DOHH2 (cell line): ENCODE results near the gene VDAC2.

ENCODE experiments used
- H3F3A ChIP-seq: fragments of 200-600 bp; sonication (generic), shearing (Covaris generic); 2 replicates; pipeline ENCODE4 v1.6.0; 2016; ENCODE audit warnings: antibody characterized with exemption, mild to moderate bottlenecking; ENCODE audit not compliant: control insufficient read depth, insufficient read depth
- H3K27ac ChIP-seq: fragments of 200-600 bp; sonication (generic); 2 replicates; pipeline ENCODE4 v1.5.1; 2014; ENCODE audit warnings: low read depth, mild to moderate bottlenecking, low read length, moderate library complexity
- H3K27me3 ChIP-seq: fragments of 200-600 bp; sonication (generic); 2 replicates; pipeline ENCODE4 v1.6.1; 2014; ENCODE audit warnings: mild to moderate bottlenecking, low read length, mixed read lengths; ENCODE audit not compliant: control insufficient read depth
- H3K36me3 ChIP-seq: fragments of 200-600 bp; sonication (generic); 2 replicates; pipeline ENCODE4 v1.6.1; 2014; ENCODE audit warnings: mild to moderate bottlenecking, low read length, moderate library complexity, mixed read lengths; ENCODE audit not compliant: control insufficient read depth
- H3K4me1 ChIP-seq: fragments of 200-600 bp; sonication (generic); 2 replicates; pipeline ENCODE4 v1.6.1; 2014; ENCODE audit warnings: mild to moderate bottlenecking, low read length, mixed read lengths; ENCODE audit not compliant: control insufficient read depth
- H3K4me2 ChIP-seq: fragments of 200-600 bp; sonication (generic); 2 replicates; pipeline ENCODE4 v1.6.0; 2014; ENCODE audit warnings: mild to moderate bottlenecking, low read length, moderate library complexity
- H3K4me3 ChIP-seq: fragments of 200-600 bp; sonication (generic); 2 replicates; pipeline ENCODE4 v1.5.1; 2014; ENCODE audit warnings: mild to moderate bottlenecking, low read length, mixed read lengths
- H3K79me2 ChIP-seq: fragments of 200-600 bp; sonication (generic); 2 replicates; pipeline ENCODE4 v1.6.1; 2014; ENCODE audit warnings: mild to moderate bottlenecking, low read length, mixed read lengths; ENCODE audit not compliant: control insufficient read depth
- H3K9me2 ChIP-seq: fragments of 200-600 bp; sonication (generic); replicated peaks from 2 replicates; pipeline ENCODE4 v1.6.1; 2014; ENCODE audit warnings: mild to moderate bottlenecking, low read length, mixed read lengths; ENCODE audit not compliant: control insufficient read depth
- H3K9me3 ChIP-seq: fragments of 200-600 bp; sonication (generic); 2 replicates; pipeline ENCODE4 v1.6.1; 2014; ENCODE audit warnings: antibody characterized with exemption, low read length, mixed read lengths; ENCODE audit not compliant: control insufficient read depth, insufficient read depth
- H4K20me1 ChIP-seq: fragments of 200-600 bp; sonication (generic); 2 replicates; pipeline ENCODE4 v1.6.0; 2014; ENCODE audit warnings: low read depth, mild to moderate bottlenecking, antibody characterized with exemption, low read length, moderate library complexity; ENCODE audit not compliant: control insufficient read depth, insufficient read depth
- EZH2phosphoT487 ChIP-seq: fragments of 200-600 bp; sonication (generic); IDR thresholded peaks from 2 replicates; pipeline ENCODE4 v1.6.1; 2017; ENCODE audit warnings: borderline replicate concordance, mild to moderate bottlenecking, antibody characterized with exemption, low read length, moderate library complexity, mixed read lengths
- TF ChIP-seq, protein P1 (sequence below): fragments of 200-600 bp; sonication (generic); IDR thresholded peaks from one replicate; pipeline ENCODE4 v1.5.1; 2014; ENCODE audit warnings: antibody characterized with exemption, mild to moderate bottlenecking, low read depth, low read length; ENCODE audit not compliant: poor library complexity, severe bottlenecking

The VDAC2 gene

DNA sequence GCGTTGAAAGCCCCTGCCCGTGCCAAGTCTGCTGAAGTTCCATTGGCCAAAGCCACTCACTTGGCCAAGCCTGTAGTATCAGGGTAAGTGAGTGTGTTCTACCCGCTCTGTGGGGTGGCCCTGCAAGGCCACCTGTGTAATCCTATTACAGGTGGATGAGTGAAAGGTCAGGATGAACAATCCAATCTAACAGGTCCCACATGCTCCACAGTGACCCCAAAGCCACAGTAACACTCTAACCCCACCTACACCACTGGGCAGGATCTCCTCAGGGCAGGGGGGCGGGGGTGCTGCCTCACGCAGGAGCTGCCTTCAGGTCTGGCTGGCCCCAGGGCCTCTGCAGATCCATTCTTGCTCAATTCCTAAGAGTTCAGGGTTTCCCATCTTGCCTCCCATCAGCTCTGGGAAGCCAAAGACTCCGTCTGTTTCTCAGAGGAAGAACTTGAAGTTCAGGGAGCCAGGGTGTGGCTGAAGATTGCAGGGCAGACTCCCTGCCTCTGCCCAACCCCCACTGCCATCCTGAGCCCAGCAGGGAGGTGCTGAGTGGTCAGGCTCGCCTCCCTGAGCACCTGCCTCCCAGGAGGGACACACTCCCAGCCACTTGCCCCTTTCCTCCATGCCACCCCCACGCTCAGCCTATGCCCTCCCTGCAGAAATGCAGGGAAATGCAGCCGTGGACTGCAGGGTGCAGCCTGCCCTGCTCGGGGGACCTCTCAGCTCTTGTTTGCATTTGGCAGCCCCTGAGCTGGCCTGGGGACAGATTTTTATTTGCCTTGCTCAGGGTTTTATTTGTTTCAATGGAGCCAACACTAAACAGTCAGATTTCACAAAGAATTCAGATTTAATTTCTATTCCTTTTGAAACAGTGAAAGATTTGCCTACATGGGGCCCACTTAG, 35.0 kb downstream of the VDAC2 start:
- no peak overlapping the region for H3K4me2 ChIP-seq
- no peaks in the 10 kb centered on the region for H4K20me1 ChIP-seq
- no peaks in the 10 kb centered on the region for H3K9me3 ChIP-seq
- H3F3A ChIP-seq: no peaks in the 10 kb centered on the region
- no peaks in the 10 kb centered on the region for H3K9me2 ChIP-seq
- TF ChIP-seq, protein P1, sequence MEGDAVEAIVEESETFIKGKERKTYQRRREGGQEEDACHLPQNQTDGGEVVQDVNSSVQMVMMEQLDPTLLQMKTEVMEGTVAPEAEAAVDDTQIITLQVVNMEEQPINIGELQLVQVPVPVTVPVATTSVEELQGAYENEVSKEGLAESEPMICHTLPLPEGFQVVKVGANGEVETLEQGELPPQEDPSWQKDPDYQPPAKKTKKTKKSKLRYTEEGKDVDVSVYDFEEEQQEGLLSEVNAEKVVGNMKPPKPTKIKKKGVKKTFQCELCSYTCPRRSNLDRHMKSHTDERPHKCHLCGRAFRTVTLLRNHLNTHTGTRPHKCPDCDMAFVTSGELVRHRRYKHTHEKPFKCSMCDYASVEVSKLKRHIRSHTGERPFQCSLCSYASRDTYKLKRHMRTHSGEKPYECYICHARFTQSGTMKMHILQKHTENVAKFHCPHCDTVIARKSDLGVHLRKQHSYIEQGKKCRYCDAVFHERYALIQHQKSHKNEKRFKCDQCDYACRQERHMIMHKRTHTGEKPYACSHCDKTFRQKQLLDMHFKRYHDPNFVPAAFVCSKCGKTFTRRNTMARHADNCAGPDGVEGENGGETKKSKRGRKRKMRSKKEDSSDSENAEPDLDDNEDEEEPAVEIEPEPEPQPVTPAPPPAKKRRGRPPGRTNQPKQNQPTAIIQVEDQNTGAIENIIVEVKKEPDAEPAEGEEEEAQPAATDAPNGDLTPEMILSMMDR: no peak
- no peak for TF ChIP-seq EZH2phosphoT487
- H3K27ac ChIP-seq: no peak overlapping the region
- no peak overlapping the region for H3K4me3 ChIP-seq
- no peaks in the 10 kb centered on the region for H3K4me1 ChIP-seq
- no peaks in the 10 kb centered on the region for H3K79me2 ChIP-seq
- no peaks in the 10 kb centered on the region for H3K36me3 ChIP-seq
- H3K27me3 ChIP-seq: no peaks in the 10 kb centered on the region

DNA sequence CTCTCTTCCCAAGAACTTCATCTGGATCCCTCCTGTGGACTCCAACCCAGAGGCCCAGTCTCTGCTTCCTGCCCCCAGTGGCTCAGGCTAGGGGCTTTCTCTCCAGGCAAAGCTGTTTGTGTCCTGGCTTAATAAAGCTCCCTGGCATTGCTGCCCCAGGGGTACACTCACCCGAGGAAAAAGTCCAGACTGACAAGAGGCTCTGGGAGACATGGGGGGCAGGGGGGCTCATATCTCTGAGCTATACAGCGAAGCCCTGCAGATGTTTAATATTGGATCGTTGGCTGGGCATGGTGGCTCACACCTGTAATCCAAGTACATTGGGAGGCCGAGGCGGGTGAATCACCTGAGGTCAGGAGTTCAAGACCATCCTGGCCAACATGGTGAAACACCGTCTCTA, 35.9 kb downstream of the VDAC2 start:
- no peaks in the 10 kb centered on the region for H3F3A ChIP-seq
- H3K4me2 ChIP-seq: no peak overlapping the region

DNA sequence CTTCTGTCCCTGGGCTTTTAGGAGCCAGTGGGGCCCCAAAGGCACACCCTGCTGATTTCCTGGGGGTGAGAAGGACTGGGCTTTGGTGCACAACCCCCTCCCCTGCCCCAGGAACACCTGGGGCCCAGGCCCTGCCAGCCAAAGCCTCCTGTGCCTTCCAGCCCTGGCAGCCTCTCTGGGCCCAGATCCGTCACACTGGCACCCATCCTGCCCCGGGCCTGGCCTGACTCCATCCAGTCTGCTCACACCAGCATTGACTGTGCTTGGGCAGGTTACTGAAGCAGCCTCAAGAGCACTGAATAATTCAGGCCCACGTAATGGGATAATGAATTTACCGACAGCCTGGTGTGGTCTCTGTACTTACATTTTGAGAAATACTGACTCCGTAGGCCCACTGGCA, 37.2 kb downstream of the VDAC2 start:
- Histone ChIP-seq H3K36me3 (no peaks in the 10 kb centered on the region), H3F3A (no peaks in the 10 kb centered on the region), H4K20me1 (no peaks in the 10 kb centered on the region), H3K4me2 (no peak overlapping the region), H3K4me1 (no peaks in the 10 kb centered on the region), H3K4me3 (no peak overlapping the region), H3K27me3 (no peaks in the 10 kb centered on the region), H3K9me2 (no peaks in the 10 kb centered on the region), H3K27ac (no peak overlapping the region), H3K9me3 (no peaks in the 10 kb centered on the region; the same call in 1 of the 2 replicates), H3K79me2 (no peaks in the 10 kb centered on the region)
- TF ChIP-seq, protein P1: no peak
- no peak for TF ChIP-seq EZH2phosphoT487

More for the DNA sequence above, 35.9 kb downstream of the VDAC2 start:
- Histone ChIP-seq H3K79me2 (no peaks in the 10 kb centered on the region), H3K9me3 (no peaks in the 10 kb centered on the region), H3K27ac (no peak overlapping the region), H4K20me1 (no peaks in the 10 kb centered on the region), H3K27me3 (no peaks in the 10 kb centered on the region), H3K4me3 (no peak overlapping the region), H3K36me3 (no peaks in the 10 kb centered on the region), H3K4me1 (no peaks in the 10 kb centered on the region), H3K9me2 (no peaks in the 10 kb centered on the region)
- TF ChIP-seq EZH2phosphoT487: no peak
- TF ChIP-seq, protein P1: no peak
